Measurements from ENCODE around the gene NCOR2. TPM values are rescaled to one million over a fixed set of nuclear protein-coding genes. Genes with fewer than 3 reads are reported as not detected.

Gene NCOR2
- total and polyA plus RNA-seq, 4 donors: 39.1 to 248 (median 124) TPM

DNA sequence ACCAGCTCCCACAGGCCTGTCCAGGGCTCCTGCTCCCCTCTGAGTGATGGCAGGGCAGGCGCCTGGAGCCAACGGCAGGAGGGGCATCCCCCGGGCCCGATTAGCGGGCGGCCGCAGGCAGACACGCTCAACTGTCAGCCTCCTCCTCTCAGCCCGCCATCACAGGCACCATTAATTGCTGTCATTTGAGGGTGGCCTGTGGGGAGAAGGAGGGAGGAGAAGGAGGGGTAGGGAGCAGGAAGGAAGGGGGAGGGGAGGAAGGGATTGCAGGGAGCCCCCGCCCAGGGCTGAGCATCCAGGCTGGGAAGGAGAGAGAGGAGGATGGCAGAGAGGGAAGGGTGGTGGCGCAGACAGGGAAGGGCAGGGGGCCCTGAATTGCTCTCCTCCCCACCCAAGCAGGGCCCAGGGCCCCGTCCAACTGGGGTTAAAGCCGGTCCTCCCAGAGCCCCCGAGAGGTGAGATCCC lies 36.1 kb downstream of the NCOR2 start:
- DNase-seq: peak in 1 of 2 donors; percentile 35
- H3K27ac ChIP-seq (ENCODE audit: low read depth in 1 of 2, low read length in 2 of 2): no peak overlapping the region

DNA sequence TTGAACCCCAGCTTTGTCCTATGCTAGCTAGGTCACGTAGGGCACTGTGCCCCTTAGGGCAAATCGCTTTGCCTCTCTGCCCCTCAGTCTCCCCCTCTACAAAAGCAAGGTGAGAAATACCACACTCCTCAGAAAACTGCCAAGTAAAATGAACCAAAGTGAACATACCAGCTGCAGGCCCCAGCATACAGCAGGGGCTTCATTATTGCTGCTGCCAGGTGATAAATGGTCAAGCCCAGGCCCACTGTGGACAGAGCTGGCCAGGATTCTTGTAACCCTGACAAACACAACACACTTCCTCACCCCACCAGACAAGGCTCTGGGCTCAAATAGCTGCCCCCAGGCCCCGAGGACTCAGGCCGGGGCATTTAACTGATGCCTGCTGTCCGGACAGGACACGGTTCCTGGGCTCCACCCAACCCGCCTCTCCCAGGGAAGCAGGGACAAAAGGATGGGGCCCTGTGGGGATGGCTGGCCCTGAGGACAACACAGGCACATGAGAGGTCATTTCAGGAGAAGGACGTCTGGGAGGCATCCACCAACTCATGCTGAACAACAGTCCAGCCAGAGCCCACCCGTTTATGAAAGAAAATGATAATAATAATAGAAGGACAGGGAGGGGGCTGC lies 36.7 kb downstream of the NCOR2 start:
- intact Hi-C loops (cut with DNase I): no loop called here
- no peak for DNase-seq
- H3K9me3 ChIP-seq (ENCODE audit: control insufficient read depth, low read length): no peaks in the 10 kb centered on the region
- WGBS, 2 donors: 80 to 82% methylated on average over 9 of the region's 9 CpGs
- no peaks in the 10 kb centered on the region for H3K27me3 ChIP-seq (ENCODE audit: control insufficient read depth in 1 of 2, insufficient read depth in 2 of 2, low read length in 1 of 2)
- H3K36me3 ChIP-seq (ENCODE audit: control insufficient read depth in 1 of 2, insufficient read depth in 2 of 2, low read length in 1 of 2): no peaks in the 10 kb centered on the region
- H3K4me1 ChIP-seq (ENCODE audit: control insufficient read depth in 1 of 2, insufficient read depth in 2 of 2, low read length in 2 of 2): no peaks in the 10 kb centered on the region
- H3K27ac ChIP-seq (ENCODE audit: low read depth in 1 of 2, low read length in 2 of 2): no peak overlapping the region
- no peak for ATAC-seq (ENCODE audit: low FRiP score)
- no peak overlapping the region for H3K4me3 ChIP-seq (ENCODE audit: low read length in 2 of 2)

More for the DNA sequence above, 36.1 kb downstream of the NCOR2 start:
- no peaks in the 10 kb centered on the region for H3K9me3 ChIP-seq (ENCODE audit: control insufficient read depth, low read length)
- H3K27me3 ChIP-seq (ENCODE audit: control insufficient read depth in 1 of 2, insufficient read depth in 2 of 2, low read length in 1 of 2): no peaks in the 10 kb centered on the region
- H3K4me3 ChIP-seq (ENCODE audit: low read length in 2 of 2): no peak overlapping the region
- WGBS, 2 donors: 74 to 79% methylated on average over 13 to 14 of the region's 14 CpGs
- peak; percentile 12 for ATAC-seq (ENCODE audit: low FRiP score)
- no peaks in the 10 kb centered on the region for H3K4me1 ChIP-seq (ENCODE audit: control insufficient read depth in 1 of 2, insufficient read depth in 2 of 2, low read length in 2 of 2)
- H3K36me3 ChIP-seq (ENCODE audit: control insufficient read depth in 1 of 2, insufficient read depth in 2 of 2, low read length in 1 of 2): no peaks in the 10 kb centered on the region
- intact Hi-C loops (cut with DNase I): no loop called here

DNA sequence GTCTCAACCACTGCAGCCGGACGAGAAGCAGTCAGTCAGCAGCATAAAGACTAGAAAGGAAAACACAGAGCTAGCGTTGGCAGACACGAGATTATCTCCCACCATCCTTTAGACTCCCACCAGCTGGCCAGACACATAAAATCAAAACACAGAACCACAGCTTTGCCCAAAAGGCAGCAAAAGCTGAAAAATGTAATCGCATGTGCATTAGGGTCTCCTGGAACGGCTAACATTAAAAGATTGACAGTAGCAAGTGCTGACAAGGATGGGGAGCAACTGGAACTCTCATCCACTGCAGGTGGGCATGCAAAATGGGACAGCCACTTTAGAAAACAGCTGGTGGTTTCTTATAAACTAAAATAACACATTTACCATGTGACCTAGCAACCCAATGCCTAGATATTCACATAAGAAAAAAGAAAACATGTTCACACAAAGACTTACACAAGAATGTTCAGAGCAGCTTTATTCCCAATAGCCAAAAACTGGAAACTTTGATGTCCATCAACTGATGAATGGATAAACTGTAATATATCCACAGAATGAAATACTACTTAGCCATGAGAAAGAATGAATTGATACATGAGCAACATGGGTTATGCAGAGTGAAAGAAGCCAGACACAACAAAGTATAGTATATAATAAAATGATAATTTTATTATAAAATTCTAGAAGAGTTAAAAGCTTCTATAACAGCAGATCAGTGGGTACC lies 37.7 kb downstream of the NCOR2 start:
- no peak overlapping the region for H3K4me3 ChIP-seq (ENCODE audit: low read length in 2 of 2)
- intact Hi-C loops (cut with DNase I): no loop called here
- H3K4me1 ChIP-seq (ENCODE audit: control insufficient read depth in 1 of 2, insufficient read depth in 2 of 2, low read length in 2 of 2): no peaks in the 10 kb centered on the region
- WGBS, 2 donors: 92% methylated on average over 6 of the region's 6 CpGs
- H3K9me3 ChIP-seq (ENCODE audit: control insufficient read depth, low read length): no peaks in the 10 kb centered on the region
- no peak overlapping the region for H3K27ac ChIP-seq (ENCODE audit: low read depth in 1 of 2, low read length in 2 of 2)
- H3K36me3 ChIP-seq (ENCODE audit: control insufficient read depth in 1 of 2, insufficient read depth in 2 of 2, low read length in 1 of 2): no peaks in the 10 kb centered on the region
- no peak for DNase-seq
- H3K27me3 ChIP-seq (ENCODE audit: control insufficient read depth in 1 of 2, insufficient read depth in 2 of 2, low read length in 1 of 2): no peaks in the 10 kb centered on the region
- ATAC-seq (ENCODE audit: low FRiP score): no peak

DNA sequence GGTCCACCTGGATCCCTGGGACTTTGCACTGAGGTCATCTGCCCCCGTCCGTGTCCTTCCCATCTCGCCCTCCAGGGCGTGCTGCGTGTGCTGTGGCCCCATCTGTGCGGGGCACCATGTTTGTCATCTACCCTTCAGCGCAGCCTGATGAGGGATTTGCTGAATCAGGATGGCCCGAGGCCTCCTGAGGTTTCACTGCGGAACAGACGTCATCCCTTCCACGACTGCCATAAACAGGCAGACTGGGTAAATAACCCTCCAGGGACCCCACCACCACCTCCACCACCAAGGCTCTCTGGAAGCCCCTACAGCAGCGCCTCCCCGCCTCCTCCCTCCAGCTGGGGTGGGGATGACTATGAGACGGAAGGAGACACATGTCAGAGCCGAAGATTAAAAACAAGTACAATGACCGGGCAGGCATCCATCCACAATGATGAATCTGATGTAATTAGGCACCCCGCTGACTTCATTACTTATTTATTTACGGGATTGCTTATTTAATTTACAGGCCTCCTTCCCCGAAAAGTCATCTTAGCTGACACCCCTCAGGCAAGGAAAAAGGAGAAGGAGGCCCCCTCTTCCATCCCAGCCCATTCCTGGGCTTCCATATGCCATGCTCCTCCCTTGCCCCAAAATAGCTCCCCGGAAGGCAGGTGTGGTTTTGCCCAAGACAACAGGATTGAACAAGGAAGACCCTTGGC lies 39.4 kb downstream of the NCOR2 start:
- peak in 1 of 2 donors; percentile 72 for DNase-seq
- Histone ChIP-seq H3K36me3 (ENCODE audit: control insufficient read depth in 1 of 2, insufficient read depth in 2 of 2, low read length in 1 of 2) (no peaks in the 10 kb centered on the region), H3K27me3 (ENCODE audit: control insufficient read depth in 1 of 2, insufficient read depth in 2 of 2, low read length in 1 of 2) (no peaks in the 10 kb centered on the region), H3K4me1 (ENCODE audit: control insufficient read depth in 1 of 2, insufficient read depth in 2 of 2, low read length in 2 of 2) (no peaks in the 10 kb centered on the region), H3K9me3 (ENCODE audit: control insufficient read depth, low read length) (no peaks in the 10 kb centered on the region), H3K27ac (ENCODE audit: low read depth in 1 of 2, low read length in 2 of 2) (no peak overlapping the region), H3K4me3 (ENCODE audit: low read length in 2 of 2) (no peak overlapping the region)
- 86 to 89% methylated on average over 20 of the region's 20 CpGs for WGBS, 2 donors
- intact Hi-C loops (cut with DNase I): no loop called here
- no peak for ATAC-seq (ENCODE audit: low FRiP score)

DNA sequence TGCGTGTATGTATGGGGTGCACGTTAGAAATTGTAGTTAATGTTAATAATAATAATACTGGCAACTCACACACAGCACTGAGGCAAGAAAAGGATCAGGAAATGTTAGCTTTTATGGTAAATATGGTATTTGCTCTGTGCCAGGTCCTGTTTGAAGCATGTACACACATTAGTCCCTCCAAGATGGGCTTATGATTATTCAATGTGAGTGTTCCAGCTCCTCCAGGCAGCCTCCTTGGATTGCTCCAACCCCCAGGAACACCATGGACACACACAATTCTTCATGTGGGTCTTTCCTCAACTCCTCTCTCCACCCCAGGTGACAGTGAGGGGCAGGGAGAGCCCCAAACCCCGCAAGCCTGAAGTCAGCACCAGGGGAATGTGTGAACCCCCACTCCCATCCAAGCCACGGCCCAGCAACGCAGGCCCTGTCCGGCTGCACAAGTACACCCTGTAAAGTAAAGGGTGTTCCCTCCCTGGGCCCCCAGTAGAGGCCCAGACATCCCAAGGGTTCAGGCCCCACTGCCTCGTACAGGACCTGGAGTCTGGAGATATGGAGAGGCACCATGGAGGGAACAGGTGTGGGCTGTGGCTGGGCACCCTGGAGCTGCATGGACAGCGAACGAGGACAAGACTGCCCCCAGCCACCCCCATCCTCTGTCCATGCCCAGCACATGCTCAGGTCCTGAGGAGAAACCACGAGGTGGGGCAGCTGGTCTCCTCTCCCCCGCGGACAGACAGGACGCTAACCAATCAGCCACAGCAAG lies 41.3 kb downstream of the NCOR2 start:
- Histone ChIP-seq H3K4me3 (ENCODE audit: low read length in 2 of 2) (no peak overlapping the region), H3K27ac (ENCODE audit: low read depth in 1 of 2, low read length in 2 of 2) (no peak overlapping the region), H3K27me3 (ENCODE audit: control insufficient read depth in 1 of 2, insufficient read depth in 2 of 2, low read length in 1 of 2) (no peaks in the 10 kb centered on the region), H3K36me3 (ENCODE audit: control insufficient read depth in 1 of 2, insufficient read depth in 2 of 2, low read length in 1 of 2) (no peaks in the 10 kb centered on the region), H3K4me1 (ENCODE audit: control insufficient read depth in 1 of 2, insufficient read depth in 2 of 2, low read length in 2 of 2) (no peaks in the 10 kb centered on the region), H3K9me3 (ENCODE audit: control insufficient read depth, low read length) (no peaks in the 10 kb centered on the region)
- DNase-seq: no peak
- no peak for ATAC-seq (ENCODE audit: low FRiP score)
- WGBS, 2 donors: 83 to 87% methylated on average over 13 of the region's 13 CpGs
- intact Hi-C loops (cut with DNase I): no loop called here

DNA sequence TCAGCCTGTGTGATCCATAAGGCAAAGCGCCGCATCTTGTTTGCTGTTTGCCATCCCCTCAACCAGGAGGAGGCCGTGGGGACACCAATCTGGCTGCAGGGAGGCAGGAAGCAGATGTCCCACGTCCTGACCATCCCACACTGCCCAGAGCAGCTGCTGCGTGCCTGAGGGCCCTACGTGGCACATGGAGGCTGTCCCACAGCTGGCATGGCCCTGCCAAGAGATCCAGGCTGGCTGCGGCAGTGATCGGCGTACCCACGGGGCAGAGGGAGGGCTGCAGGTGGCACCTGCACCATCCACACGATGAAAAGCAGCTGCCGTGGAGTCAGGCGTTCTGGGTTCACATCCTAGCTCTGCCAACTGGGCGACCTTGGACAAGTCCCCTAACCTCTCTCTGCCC lies 42.0 kb downstream of the NCOR2 start:
- DNase-seq (peak in 1 of 2 donors; percentile 85), ATAC-seq (ENCODE audit: low FRiP score) (no peak)
- Histone ChIP-seq H3K9me3 (ENCODE audit: control insufficient read depth, low read length) (no peaks in the 10 kb centered on the region), H3K4me1 (ENCODE audit: control insufficient read depth in 1 of 2, insufficient read depth in 2 of 2, low read length in 2 of 2) (no peaks in the 10 kb centered on the region), H3K27me3 (ENCODE audit: control insufficient read depth in 1 of 2, insufficient read depth in 2 of 2, low read length in 1 of 2) (no peaks in the 10 kb centered on the region), H3K4me3 (ENCODE audit: low read length in 2 of 2) (no peak overlapping the region), H3K36me3 (ENCODE audit: control insufficient read depth in 1 of 2, insufficient read depth in 2 of 2, low read length in 1 of 2) (no peaks in the 10 kb centered on the region), H3K27ac (ENCODE audit: low read depth in 1 of 2, low read length in 2 of 2) (peak overlapping the region in 1 of 2 donors; percentile 4)
- WGBS, 2 donors: 33 to 40% methylated on average over 14 of the region's 14 CpGs
- intact Hi-C loops (cut with DNase I): no loop called here

DNA sequence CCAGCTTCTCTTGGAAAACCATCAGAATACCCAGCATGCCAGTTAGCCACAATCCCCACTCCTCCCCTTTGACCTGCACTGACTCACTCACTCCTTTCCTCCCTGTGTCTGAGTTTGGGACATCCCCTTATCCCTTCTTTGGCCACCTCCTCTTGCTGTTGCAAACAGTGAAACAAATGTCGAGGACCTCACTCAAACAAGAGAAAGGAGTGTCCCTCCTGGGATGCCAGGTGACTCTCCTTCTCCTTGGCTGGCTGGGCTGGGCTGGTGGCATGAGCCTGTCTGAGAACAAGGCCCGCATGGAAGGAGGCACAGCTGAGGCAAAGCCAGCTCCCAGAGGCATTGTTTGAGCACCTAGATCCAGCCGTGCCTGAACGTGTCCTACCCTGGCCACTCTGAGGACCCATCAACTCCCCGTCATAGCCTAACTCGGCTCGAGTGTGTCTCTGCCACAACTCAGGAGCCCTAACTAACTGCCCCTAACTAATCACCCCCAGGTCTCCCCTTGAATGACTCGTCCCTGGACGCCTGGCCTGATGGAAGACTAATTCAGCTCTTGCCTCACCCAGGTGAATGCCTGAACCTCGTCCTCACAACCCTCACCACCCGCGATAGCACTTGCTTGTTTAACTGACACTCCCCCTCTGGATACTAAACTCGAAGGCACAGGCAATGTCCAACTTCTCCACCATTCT lies 43.0 kb downstream of the NCOR2 start:
- Histone ChIP-seq H3K36me3 (ENCODE audit: control insufficient read depth in 1 of 2, insufficient read depth in 2 of 2, low read length in 1 of 2) (no peaks in the 10 kb centered on the region), H3K4me3 (ENCODE audit: low read length in 2 of 2) (no peak overlapping the region), H3K9me3 (ENCODE audit: control insufficient read depth, low read length) (no peaks in the 10 kb centered on the region), H3K4me1 (ENCODE audit: control insufficient read depth in 1 of 2, insufficient read depth in 2 of 2, low read length in 2 of 2) (no peaks in the 10 kb centered on the region), H3K27ac (ENCODE audit: low read depth in 1 of 2, low read length in 2 of 2) (peak overlapping the region in 1 of 2 donors; percentile 41), H3K27me3 (ENCODE audit: control insufficient read depth in 1 of 2, insufficient read depth in 2 of 2, low read length in 1 of 2) (no peaks in the 10 kb centered on the region)
- DNase-seq: no peak
- no peak for ATAC-seq (ENCODE audit: low FRiP score)
- WGBS, 2 donors: 82 to 84% methylated on average over 13 of the region's 13 CpGs
- intact Hi-C loops (cut with DNase I): loop anchor here in 1 of 2 donors (5.0 kb wide), 1 partner anchor 43 kb away; the partner anchor contains the start of gene NCOR2

DNA sequence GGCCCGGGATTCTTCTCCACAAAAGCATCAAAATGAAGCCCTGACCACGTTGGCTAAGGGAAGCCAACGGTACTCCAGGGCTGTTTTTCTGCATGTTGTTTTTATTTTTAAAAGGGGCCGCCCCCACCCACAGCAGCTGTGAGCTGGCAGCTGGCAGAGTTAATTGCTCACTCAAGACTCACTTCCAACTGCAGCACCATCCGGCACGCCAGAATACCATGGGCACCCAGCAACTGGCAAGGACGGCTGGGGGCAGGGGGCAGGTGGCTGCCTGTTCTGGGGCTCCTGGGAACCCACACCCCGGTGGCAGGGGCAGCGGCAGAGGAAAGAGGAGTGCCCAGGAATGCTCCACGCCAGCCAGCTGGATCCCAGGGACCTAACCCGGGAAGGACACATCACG lies 44.3 kb downstream of the NCOR2 start:
- Histone ChIP-seq H3K4me1 (ENCODE audit: control insufficient read depth in 1 of 2, insufficient read depth in 2 of 2, low read length in 2 of 2) (no peaks in the 10 kb centered on the region), H3K27ac (ENCODE audit: low read depth in 1 of 2, low read length in 2 of 2) (peak overlapping the region in 1 of 2 donors; percentile 39), H3K9me3 (ENCODE audit: control insufficient read depth, low read length) (no peaks in the 10 kb centered on the region), H3K4me3 (ENCODE audit: low read length in 2 of 2) (no peak overlapping the region), H3K36me3 (ENCODE audit: control insufficient read depth in 1 of 2, insufficient read depth in 2 of 2, low read length in 1 of 2) (no peaks in the 10 kb centered on the region), H3K27me3 (ENCODE audit: control insufficient read depth in 1 of 2, insufficient read depth in 2 of 2, low read length in 1 of 2) (no peaks in the 10 kb centered on the region)
- WGBS, 2 donors: 5 to 6% methylated on average over 12 of the region's 12 CpGs
- no peak for ATAC-seq (ENCODE audit: low FRiP score)
- intact Hi-C loops (cut with DNase I): loop anchor here in 1 of 2 donors (5.0 kb wide), 1 partner anchor 44 kb away; the partner anchor contains the start of gene NCOR2
- DNase-seq: no peak

Measured in aorta (tissue), 5 donors.